Activated naive CD4-positive, alpha-beta T cell treated with anti-CD3 and anti-CD28 coated beads for 36 hours (primary cell): ENCODE measurements around the gene TRABD2A. TPM values are rescaled to one million over a fixed set of nuclear protein-coding genes. Genes with fewer than 3 reads are reported as not detected.

Experiments
- CTCF ChIA-PET: fragments of 350-600 bp; sonication (Branson Sonifier 250); formaldehyde crosslinking; loops from one replicate; lab custom pipeline; 2021; ENCODE audit warnings: antibody characterized with exemption; lab: Charles Lee
- DNase-seq: peaks from one replicate; pipeline ENCODE4 v3.0.0-alpha.2; 2020
- H3K27ac Mint-ChIP-seq: one replicate; pipeline ENCODE4 v1.8.0; 2021; ENCODE audit warnings: mild to moderate bottlenecking, mixed read lengths
- H3K27me3 Mint-ChIP-seq: one replicate; pipeline ENCODE4 v1.8.0; 2021; ENCODE audit warnings: low read depth, mixed read lengths
- H3K36me3 Mint-ChIP-seq: one replicate; pipeline ENCODE4 v1.8.0; 2021; ENCODE audit warnings: low read depth, mixed read lengths
- H3K4me1 Mint-ChIP-seq: one replicate; pipeline ENCODE4 v1.8.0; 2021; ENCODE audit warnings: low read depth, mixed read lengths
- H3K4me3 Mint-ChIP-seq: one replicate; pipeline ENCODE4 v1.8.0; 2021; ENCODE audit warnings: mild to moderate bottlenecking, moderate library complexity, mixed read lengths
- H3K9me3 Mint-ChIP-seq: one replicate; pipeline ENCODE4 v1.8.0; 2021; ENCODE audit warnings: mixed read lengths
- intact Hi-C: fragments of 100-400 bp; cut with micrococcal nuclease; formaldehyde crosslinking; loops from one replicate; pipeline ENCODE4 v1.15.1; 2023
- total RNA-seq, 2 experiments: library from RNA; stranded (reverse); gene quantifications; one replicate each; pipeline ENCODE4 v1.2.3, GENCODE V29; 2021

Gene TRABD2A
- total RNA-seq, 2 experiments from 2014 or later, result 40.4 to 41.7 TPM

DNA sequence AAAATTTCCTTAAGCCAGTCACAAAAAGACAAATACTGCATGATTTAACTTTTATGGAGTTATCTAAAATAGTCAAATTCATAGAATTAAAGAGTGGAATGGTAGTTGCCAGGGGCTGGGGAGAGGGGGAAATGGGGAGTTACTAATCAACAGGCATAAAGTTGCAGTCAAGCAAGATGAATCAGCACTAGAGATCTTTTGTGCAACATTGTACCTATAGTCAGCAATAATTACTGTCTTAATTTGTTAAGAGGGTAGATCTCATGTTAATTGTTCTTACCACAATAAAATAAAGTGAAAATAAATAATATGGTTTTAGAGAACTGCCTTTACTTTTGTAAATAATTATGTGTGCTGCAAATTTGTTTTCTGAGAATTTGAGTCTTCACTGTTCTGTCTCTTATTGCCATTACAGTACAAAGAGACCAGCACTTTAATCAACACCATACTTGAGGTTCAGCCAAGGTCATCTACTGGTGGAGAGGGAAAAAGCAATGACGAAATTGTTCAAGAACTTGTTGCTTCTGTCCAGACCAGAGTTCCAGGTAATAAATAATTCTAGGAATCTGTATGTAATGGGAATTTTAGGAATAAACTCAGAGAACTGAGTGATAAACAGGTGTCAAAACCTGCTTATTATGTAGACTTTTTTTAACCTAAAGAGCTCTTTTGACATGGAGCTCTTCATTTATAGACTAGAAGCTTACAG lies 75.5 kb downstream of the TRABD2A start:
- Mint-ChIP-seq H3K27me3 (no peaks in the 10 kb centered on the region), H3K36me3 (no peaks in the 10 kb centered on the region), H3K27ac (no peak overlapping the region), H3K4me3 (no peak overlapping the region), H3K4me1 (peaks cover 12% of the 10 kb centered on the region), H3K9me3 (peaks cover 7% of the 10 kb centered on the region)
- intact Hi-C loops, result loop anchor here (2.0 kb wide), 1 partner anchor 21 kb away; no protein-coding TSS in a partner anchor
- CTCF ChIA-PET, result no interaction called here
- no peak for DNase-seq

DNA sequence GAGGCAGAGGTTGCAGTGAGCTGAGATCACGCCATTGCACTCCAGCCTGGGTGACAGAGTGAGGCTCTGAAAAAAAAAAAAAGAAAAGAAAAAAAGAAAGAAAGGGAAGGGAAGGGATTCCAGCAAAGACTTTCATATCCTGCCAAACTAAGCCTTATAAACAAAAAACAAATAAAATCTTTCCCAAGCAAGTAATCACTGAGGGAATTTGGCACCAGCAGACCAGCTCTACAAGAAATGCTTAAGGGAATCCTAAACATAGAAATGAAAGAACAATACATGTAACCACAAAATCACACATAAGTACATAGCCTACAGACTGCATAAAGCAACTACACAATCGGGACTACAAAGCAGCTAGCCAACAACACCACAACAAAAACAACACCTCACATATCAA lies 79.1 kb downstream of the TRABD2A start:
- CTCF ChIA-PET, result no interaction called here
- no peak overlapping the region for H3K4me3 Mint-ChIP-seq
- intact Hi-C loops, result no loop called here
- no peaks in the 10 kb centered on the region for H3K27me3 Mint-ChIP-seq
- H3K9me3 Mint-ChIP-seq, result peaks cover 7% of the 10 kb centered on the region
- no peaks in the 10 kb centered on the region for H3K36me3 Mint-ChIP-seq
- peaks cover 20% of the 10 kb centered on the region for H3K4me1 Mint-ChIP-seq
- H3K27ac Mint-ChIP-seq, result no peak overlapping the region
- no peak for DNase-seq

GRCh38 chr2:84800194-84800805 lies 80.6 kb downstream of the TRABD2A start:
- Mint-ChIP-seq H3K9me3 (peaks cover 7% of the 10 kb centered on the region), H3K36me3 (no peaks in the 10 kb centered on the region), H3K27me3 (no peaks in the 10 kb centered on the region), H3K27ac (peak overlapping the region; percentile 43), H3K4me1 (peaks cover 18% of the 10 kb centered on the region), H3K4me3 (no peak overlapping the region)
- intact Hi-C loops, result no loop called here
- DNase-seq, result no peak
- CTCF ChIA-PET, result no interaction called here

- DNase-seq, result no peak
- no peaks in the 10 kb centered on the region for H3K27me3 Mint-ChIP-seq
- H3K27ac Mint-ChIP-seq, result no peak overlapping the region
- H3K4me1 Mint-ChIP-seq, result peaks cover 16% of the 10 kb centered on the region
- no peak overlapping the region for H3K4me3 Mint-ChIP-seq
- H3K36me3 Mint-ChIP-seq, result no peaks in the 10 kb centered on the region
- intact Hi-C loops, result no loop called here
- CTCF ChIA-PET, result no interaction called here
- H3K9me3 Mint-ChIP-seq, result peaks cover 7% of the 10 kb centered on the region
These were observed 81.1 kb downstream of the TRABD2A start for GRCh38 chr2:84799772-84800171.

GRCh38 chr2:84797271-84797670 lies 83.6 kb downstream of the TRABD2A start:
- CTCF ChIA-PET, result no interaction called here

DNA sequence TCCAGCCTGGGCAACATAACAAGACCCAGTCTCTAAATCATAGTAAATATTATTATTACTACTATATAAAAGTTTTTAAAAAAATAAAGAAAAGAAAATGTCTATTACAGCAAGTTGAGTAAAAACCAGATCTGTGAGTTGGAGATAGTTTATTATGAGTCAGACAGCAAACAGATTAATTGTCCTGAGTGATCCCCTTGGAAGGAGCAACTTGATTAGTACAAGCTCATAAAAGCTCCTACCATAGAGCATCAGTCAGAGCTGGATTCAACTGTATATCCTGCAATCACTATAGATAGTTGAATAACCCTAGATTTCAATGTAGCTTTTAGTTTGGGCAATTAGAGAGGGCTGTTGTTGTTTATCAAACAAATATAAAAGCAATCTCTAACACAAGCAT lies 84.1 kb downstream of the TRABD2A start:
- peaks cover 6% of the 10 kb centered on the region for H3K9me3 Mint-ChIP-seq
- no peak overlapping the region for H3K27ac Mint-ChIP-seq
- H3K27me3 Mint-ChIP-seq, result no peaks in the 10 kb centered on the region
- intact Hi-C loops, result no loop called here
- CTCF ChIA-PET, result interaction anchor here (0.8 kb wide), 1 partner anchor 14 kb away, joined by 3 read pairs; no protein-coding TSS in a partner anchor
- no peak overlapping the region for H3K4me3 Mint-ChIP-seq
- no peak for DNase-seq
- H3K4me1 Mint-ChIP-seq, result peaks cover 16% of the 10 kb centered on the region
- no peaks in the 10 kb centered on the region for H3K36me3 Mint-ChIP-seq

More at GRCh38 chr2:84797271-84797670, 83.6 kb downstream of the TRABD2A start:
- Mint-ChIP-seq H3K9me3 (peaks cover 10% of the 10 kb centered on the region), H3K27ac (no peak overlapping the region), H3K4me1 (peaks cover 16% of the 10 kb centered on the region), H3K4me3 (no peak overlapping the region), H3K27me3 (no peaks in the 10 kb centered on the region), H3K36me3 (no peaks in the 10 kb centered on the region)
- intact Hi-C loops, result no loop called here
- no peak for DNase-seq

DNA sequence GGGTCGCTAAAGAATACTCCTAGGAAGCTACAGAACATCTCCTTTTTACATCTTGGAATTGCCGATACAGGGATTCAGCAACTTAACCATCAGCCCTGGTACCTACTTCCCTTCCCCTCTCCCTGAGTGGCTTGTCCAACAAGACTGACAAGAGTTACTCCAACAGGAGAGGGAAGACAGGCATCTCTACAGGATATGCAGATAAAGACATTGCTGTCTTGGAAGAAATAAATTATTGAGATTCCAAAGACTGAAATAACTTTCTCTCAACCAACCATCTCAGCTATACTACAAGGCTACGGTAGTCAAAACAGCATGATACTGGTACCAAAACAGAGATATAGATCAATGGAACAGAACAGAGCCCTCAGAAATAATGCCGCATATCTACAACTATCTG lies 87.2 kb downstream of the TRABD2A start:
- Mint-ChIP-seq H3K27me3 (no peaks in the 10 kb centered on the region), H3K27ac (no peak overlapping the region), H3K4me1 (peaks cover 5% of the 10 kb centered on the region), H3K36me3 (peaks cover 2% of the 10 kb centered on the region), H3K4me3 (no peak overlapping the region), H3K9me3 (peaks cover 6% of the 10 kb centered on the region)
- intact Hi-C loops, result no loop called here
- DNase-seq, result no peak
- CTCF ChIA-PET, result interaction anchor here (0.6 kb wide), 1 partner anchor 76 kb away, joined by 4 read pairs; no protein-coding TSS in a partner anchor

GRCh38 chr2:84792856-84793522 lies 87.9 kb downstream of the TRABD2A start:
- DNase-seq, result no peak
- intact Hi-C loops, result no loop called here
- Mint-ChIP-seq H3K36me3 (peaks cover 2% of the 10 kb centered on the region), H3K27me3 (no peaks in the 10 kb centered on the region), H3K4me1 (peaks cover 5% of the 10 kb centered on the region), H3K4me3 (no peak overlapping the region), H3K27ac (no peak overlapping the region), H3K9me3 (peaks cover 6% of the 10 kb centered on the region)
- CTCF ChIA-PET, result interaction anchor here (0.6 kb wide), 1 partner anchor 77 kb away, joined by 4 read pairs; no protein-coding TSS in a partner anchor

GRCh38 chr2:84788498-84788897 lies 92.4 kb downstream of the TRABD2A start:
- Mint-ChIP-seq H3K4me1 (peaks cover 20% of the 10 kb centered on the region), H3K27me3 (no peaks in the 10 kb centered on the region), H3K4me3 (no peak overlapping the region), H3K9me3 (peaks cover 3% of the 10 kb centered on the region), H3K27ac (no peak overlapping the region), H3K36me3 (peaks cover 2% of the 10 kb centered on the region)
- DNase-seq, result no peak
- intact Hi-C loops, result no loop called here
- CTCF ChIA-PET, result no interaction called here

DNA sequence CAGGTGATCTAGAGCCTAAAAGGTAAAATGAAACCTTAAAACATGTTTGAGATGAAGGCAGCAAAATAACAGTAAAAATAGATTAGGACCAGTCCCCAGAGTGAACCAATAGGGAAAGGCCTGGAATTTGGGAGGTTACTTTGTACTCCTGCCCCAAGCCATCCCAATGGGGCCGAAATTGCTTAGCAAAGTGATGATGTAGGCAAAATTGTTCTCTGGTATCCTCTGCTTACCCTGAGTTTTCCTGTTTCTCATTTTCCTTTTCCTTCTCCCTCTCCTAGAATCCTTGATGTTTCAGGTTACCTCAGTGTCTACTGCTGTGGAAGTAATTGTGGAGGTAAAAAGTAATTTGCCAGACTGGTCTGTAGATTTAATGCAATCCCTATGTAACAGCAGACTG lies 92.9 kb downstream of the TRABD2A start:
- no peak overlapping the region for H3K4me3 Mint-ChIP-seq
- CTCF ChIA-PET, result no interaction called here
- no peak overlapping the region for H3K27ac Mint-ChIP-seq
- H3K9me3 Mint-ChIP-seq, result no peaks in the 10 kb centered on the region
- no peaks in the 10 kb centered on the region for H3K27me3 Mint-ChIP-seq
- intact Hi-C loops, result no loop called here
- peaks cover 2% of the 10 kb centered on the region for H3K36me3 Mint-ChIP-seq
- no peak for DNase-seq
- peaks cover 24% of the 10 kb centered on the region for H3K4me1 Mint-ChIP-seq

- DNase-seq, result no peak
- Mint-ChIP-seq H3K9me3 (no peaks in the 10 kb centered on the region), H3K27me3 (no peaks in the 10 kb centered on the region), H3K4me1 (peaks cover 37% of the 10 kb centered on the region), H3K4me3 (no peak overlapping the region), H3K36me3 (peaks cover 2% of the 10 kb centered on the region), H3K27ac (no peak overlapping the region)
- intact Hi-C loops, result no loop called here
- CTCF ChIA-PET, result no interaction called here
These were observed 94.3 kb downstream of the TRABD2A start for GRCh38 chr2:84786601-84787000.

DNA sequence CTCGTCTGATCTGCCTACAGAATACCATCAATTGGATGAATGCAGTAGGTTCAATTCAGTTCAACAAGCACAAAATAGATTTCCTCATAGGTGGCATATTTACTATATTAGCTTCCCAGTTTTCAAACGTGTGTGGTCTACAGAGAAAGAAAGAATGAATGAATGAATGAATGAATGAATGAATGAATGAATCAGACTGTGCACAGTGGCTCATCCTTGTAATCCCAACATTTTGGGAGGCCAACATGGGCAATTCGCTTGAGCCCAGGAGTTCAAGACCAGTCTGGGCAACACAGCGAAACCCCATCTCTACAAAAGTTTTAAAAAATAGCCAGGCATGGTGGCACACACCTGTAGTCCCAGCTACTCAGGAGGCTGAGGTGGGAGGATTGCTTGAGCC lies 94.9 kb downstream of the TRABD2A start:
- CTCF ChIA-PET, result no interaction called here
- Mint-ChIP-seq H3K27me3 (no peaks in the 10 kb centered on the region), H3K27ac (no peak overlapping the region), H3K9me3 (no peaks in the 10 kb centered on the region), H3K4me3 (no peak overlapping the region), H3K4me1 (peaks cover 43% of the 10 kb centered on the region), H3K36me3 (peaks cover 2% of the 10 kb centered on the region)
- DNase-seq, result no peak
- intact Hi-C loops, result loop anchor here (2.0 kb wide), 1 partner anchor 19 kb away; no protein-coding TSS in a partner anchor
